Endometrial microvascular endothelial cells (primary cell): Measurements from ENCODE around the gene DCDC2B. TPM values are rescaled to one million over a fixed set of nuclear protein-coding genes. Genes with fewer than 3 reads are reported as not detected.

Experiments used
- in situ Hi-C: cut with HindIII; loops from 2 replicates; pipeline ENCODE4 v1.10.0; 2017; ENCODE audit warnings: low sequenced_read_pairs, low pct_unique_long_range_greater_than_20kb; ENCODE audit errors: inconsistent ontology term
- total RNA-seq: library from RNA; depleted of rRNA; stranded (reverse); fragments of >200 nt; gene quantifications from one replicate; pipeline ENCODE4 v1.2.3, GENCODE V29; 2015; ENCODE audit errors: inconsistent ontology term

The DCDC2B gene
- total RNA-seq, 1 donor from 2014 or later: not detected

DNA sequence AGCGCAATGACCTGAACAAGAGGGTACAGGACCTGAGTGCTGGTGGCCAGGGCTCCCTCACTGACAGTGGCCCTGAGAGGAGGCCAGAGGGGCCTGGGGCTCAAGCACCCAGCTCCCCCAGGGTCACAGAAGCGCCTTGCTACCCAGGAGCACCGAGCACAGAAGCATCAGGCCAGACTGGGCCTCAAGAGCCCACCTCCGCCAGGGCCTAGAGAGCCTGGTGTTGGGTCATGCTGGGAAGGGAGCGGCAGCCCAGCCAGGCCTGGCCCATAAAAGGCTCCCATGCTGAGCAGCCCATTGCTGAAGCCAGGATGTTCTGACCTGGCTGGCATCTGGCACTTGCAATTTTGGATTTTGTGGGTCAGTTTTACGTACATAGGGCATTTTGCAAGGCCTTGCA is 13.9 kb upstream of the DCDC2B start:
- in situ Hi-C loops: no loop called here

DNA sequence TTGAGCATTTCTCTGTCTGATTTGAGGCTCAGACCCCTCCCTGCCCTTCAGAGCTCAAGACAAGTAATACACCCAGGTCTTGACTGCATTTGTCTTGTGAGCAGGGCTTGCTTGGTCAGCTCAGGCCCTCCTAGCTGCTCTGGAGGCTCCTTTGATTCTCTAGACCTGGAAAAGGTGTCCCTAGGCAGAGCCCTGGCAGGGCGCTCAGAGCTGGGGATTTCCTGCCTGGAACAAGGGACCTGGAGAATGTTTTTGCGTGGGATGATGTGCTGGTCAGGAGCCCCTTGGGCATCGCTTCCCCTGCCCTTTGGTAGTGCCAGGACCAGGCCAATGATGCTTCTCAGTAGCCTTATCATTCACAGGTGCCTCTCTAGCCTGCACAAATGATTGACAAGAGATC is 13.4 kb upstream of the DCDC2B start:
- in situ Hi-C loops: no loop called here

DNA sequence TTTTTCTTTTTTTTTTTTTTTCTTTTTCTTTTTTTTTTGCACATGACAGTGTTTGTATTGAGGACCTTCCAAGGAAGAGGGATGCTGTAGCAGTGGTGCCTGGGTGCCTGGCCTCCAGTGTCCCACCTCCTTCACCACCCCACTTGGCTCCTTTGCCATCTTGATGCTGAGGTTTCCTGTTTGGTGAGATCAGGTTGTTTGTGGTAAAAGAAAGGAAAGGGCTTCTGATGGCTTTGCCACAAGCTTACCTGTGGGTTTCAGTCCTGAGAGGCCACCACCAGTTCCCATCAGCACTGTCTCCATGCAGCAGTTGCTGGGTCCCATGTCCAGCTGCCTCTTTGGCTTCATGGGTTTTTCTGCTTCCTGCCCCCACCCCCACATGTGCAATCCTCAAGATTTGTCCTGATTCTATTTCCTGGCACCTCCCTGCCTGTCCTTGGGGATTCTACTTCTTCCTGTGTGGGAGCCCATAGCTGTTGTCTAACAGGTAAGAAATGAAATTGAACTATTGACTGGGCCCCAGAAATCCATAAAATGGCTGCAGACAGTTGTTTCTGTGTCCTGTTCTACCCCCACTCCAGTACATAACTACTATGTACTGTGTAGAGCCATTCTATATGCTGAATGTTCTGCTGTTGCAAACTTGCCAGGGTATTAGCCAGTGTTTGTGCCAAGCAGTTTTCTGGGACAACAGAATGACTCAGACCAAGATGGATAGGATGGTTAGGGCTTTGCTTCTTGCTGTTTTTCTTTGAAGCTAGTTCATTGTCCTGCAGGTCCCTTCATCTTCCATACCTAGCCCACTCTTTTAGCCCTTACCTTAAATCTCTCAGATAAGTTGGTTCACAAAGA is 12.7 kb upstream of the DCDC2B start:
- in situ Hi-C loops: no loop called here

DNA sequence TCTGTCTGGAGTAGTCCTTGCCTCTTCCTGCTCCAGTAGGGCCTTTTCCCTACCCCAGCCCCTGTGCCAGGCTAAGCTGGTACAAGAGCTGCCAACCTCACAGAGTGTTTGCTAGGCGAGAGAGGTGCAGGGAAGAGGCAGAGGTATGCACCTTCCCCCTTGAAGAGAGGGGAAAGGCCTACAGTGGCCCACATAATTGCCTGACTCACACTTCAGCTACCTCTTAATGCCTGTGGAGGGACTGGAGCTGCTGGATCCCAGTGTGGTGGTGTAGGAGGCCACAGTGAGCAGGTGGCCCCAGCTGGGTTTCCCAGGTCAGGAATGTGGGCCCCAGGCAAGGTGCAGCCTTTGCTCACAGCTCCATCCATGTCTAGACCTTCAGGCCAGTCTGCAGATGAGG is 11.8 kb upstream of the DCDC2B start:
- in situ Hi-C loops: no loop called here

DNA sequence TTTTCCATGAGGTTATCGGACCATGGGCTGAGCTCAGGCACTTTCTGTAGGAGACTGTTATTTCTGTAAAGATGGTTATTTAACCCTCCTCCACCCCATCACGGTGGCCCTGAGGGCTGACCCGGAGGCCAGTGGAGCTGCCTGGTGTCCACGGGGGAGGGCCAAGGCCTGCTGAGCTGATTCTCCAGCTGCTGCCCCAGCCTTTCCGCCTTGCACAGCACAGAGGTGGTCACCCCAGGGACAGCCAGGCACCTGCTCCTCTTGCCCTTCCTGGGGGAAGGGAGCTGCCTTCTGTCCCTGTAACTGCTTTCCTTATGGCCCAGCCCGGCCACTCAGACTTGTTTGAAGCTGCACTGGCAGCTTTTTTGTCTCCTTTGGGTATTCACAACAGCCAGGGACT is 11.1 kb upstream of the DCDC2B start:
- in situ Hi-C loops: no loop called here

DNA sequence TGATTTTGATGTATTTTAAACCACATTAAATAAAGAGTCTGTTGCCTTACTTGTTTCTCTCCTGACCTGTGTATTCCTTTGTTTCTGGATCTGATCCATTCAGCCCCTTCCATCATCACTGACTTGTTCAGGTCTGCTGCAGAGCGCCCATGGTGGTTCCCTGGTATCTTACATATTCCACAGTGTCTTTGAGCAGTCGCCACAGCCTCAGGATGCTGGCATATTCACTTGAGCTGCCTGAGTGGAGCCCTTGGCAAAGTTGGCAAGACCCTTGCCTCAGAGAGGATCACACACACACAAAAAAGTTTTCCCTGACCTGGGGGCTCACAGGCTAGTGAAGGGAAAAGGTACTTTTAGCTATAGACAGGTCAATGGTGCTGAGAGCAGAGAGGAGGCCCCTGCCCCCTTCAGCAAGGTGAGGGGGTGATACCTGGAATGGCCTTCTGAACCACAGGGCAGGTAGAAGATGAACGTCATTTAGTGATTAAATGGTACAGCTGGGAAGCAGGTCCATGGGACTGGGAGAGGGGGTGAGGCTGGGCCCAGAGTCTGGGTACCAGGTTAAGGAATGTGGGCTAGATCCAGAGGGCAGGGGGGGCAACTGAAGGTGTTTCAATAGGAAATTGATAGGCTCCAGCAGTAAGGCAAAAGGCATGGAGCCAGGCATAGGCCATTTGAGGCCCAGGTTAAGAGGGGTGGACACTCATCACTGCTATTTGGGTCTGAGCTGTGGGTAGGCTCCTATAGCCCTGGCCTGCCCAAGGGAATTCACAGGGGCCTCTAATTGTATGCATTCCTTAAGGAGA is 10.4 kb upstream of the DCDC2B start:
- in situ Hi-C loops: no loop called here

DNA sequence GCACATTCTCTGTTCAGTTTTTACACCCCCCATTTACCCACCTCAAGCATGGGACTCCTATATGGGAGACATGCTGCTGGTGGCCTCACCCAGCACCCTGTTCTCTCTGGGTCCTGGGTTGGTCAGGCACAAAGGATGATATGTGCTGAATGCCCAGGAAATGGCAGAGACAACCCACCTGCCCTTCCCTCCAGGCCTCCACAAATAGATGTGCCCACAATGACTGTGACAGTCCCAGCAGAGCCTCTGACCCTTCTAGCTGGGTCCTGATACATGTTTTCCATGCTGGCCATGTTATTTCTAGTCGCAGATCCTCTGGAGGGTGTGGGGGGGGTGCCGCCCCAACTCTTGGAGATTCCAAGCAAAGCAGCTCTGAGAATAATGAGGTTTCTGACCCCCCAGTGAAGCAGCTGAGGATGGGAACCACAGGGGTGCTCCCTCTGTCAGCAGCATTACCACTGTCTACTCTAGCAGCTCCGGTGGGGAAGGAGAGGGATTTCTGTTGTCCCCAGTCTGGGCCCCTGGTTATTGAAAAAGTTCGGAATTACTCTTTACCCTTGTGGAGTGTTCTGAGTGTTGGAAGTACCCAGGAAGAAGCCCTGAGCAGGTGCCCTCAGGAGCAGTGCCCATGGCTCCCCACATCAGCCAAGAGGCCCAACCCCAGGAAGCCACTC is 9.7 kb upstream of the DCDC2B start:
- in situ Hi-C loops: no loop called here

DNA sequence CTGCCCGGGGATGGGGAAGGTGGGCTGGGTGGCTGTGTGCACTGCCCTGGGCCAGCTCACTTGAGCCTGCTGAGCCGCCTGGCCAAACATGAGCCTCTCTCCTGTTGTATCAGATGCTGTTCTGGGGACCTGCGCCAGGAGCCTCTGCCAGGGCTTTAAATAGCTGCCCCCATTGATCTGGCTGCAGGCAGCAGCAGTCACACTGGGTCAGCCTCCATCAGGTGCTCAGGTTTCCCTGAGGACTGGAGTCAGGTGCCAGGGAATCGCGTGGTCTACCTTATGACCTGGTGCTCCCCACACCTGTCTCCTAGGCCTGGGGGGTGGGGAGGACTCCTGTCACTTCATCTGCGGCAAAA is 9.2 kb upstream of the DCDC2B start:
- in situ Hi-C loops: no loop called here

DNA sequence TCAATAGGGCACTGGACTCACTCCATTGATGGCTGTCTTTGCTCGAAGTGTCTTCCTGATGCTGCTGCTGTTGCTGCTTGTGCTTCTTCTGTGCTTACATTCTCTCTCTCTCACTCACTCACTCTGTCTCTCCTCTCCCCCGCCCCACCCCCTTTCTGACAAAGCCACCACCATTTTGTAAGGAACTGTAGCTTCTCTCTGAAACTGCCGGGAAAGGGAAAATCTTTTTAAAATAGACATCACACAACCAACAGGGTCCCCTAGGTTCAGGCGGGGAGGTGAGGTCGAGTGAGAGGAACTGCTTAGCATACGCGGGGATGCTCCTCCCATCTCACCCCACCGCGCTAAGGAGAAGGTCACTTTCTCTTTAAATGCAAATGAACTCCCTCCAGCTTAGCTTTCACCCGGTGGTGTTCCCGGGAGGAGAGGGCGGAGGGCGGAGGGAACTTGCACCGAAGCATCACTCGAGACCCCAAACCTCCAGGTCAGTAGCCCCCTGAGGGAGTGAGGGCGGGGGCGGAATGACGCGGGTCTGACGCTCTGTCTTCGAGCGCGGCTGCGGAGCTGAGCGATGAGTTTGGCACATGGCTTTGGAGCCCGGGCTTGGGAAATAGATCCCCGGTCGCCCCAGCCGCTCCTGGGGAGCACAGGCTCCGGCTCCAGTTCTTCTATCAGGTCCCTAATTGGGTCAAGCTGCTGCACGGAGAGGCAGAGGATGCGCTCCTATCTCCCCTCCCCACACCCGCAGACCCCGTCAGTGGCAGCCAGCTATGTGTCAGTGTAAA is 8.5 kb upstream of the DCDC2B start, which contains the start of gene CCDC28B:
CCDC28B (plus strand) TSS at position 370 of the 785 bp plus-strand sequence. CDS start 1,341 bp downstream, outside the sequence.
- in situ Hi-C loops: no loop called here

DNA sequence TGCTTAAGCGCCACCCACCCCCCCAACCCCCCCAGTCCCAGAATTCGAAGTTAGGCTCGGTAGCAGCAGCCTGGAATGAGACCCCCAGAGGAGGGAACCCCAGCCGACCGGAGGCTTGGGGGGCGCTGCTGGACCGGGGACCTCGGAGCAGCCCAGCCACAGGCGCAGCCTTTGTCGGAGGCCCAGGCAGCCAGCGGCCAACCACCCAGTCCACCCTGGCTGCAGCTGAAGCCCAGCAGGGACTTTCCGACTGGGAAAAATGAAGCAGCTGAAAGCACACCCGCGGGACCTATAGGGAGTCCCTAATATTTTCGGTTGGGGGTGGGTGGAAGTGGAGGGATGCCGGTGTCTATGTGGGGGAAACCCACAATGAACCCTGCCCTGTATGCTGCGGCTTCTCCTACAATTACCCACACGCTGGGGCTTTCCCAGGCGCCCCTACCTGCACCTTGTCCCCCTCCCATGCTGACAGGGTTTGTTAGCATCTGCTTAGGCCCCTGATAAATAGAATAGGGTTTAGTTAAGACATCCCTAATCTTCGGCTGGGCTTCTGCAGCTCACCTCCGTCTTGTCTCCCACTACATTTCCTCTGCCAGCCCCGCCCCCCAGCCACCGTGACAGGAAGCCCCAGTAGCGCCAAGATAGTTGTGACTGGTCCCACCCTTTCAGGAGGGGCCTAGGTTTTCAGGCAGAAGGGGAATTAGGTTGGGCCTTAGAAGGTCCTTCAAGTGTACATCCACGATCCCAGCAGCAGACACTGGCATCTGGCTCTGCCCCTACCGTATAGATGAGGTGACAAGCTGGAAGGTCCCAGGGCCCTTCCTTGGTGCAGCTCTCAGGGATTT is 7.7 kb upstream of the DCDC2B start:
- in situ Hi-C loops: no loop called here

DNA sequence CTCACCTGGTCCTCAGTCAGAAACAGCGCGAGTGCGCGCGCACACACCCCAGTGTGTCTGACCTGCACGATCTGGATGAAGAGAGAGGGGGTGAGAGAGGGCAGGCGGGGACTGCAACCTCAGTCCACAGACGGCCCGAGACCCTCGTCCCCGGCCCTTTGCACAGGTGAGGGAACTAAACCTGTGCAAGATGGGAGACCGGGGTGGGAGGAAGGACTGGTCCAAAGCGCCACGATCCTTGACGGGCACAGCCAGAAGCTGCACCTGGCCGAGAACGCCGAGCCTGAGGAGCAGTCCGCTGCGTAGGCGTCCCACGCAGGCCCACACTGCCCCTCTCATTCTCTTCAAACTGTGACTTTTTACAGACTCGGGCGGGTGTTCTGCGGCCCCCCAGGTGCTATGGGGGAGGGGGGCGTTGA is 3.9 kb upstream of the DCDC2B start:
- in situ Hi-C loops: no loop called here

DNA sequence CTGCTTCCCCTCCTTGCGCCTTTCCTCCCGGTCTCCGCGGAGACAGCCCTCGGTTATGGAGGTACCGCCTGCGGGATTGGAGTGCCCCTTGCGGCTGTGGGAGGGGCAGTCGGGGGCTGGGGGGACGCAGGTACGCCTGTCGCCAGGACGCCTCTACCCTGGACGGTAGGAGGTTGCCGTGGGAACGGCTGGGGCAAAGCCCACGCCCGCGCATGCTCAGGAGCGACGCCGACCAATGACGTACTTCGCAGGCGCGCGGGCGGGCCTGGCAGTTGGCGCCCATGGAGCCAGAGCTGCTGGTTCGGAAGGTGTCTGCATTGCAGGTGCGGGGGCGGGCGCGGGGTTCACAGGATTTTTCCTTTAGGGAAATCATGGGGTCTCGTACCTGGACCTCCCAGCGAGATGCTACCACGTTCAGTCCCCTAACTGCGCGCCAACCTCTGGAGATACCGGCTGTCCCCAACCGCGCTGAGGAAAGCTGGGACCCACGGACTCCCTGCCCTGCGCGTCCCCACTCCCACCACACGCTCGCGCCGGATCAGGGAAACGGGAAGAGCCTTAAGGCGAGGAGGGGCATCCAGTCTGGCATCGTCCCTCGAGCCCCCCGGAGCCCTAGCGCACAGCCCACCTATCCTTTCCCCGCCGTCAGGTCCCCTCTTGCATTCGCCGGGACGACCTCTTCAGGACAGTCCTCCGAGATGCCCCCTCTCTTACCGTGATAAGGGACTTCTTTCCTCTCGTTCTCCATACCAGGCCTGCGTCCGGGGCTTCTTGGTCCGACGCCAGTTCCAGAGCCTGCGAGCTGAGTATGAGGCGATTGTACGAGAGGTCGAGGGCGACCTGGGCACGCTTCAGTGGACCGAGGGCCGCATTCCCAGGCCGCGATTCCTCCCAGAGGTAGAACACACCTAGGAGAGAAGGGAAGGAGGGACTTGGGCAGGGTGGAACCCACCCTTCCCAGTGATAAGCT is 3.2 kb upstream of the DCDC2B start, which contains the start of gene IQCC:
IQCC (plus strand) TSS at position 271 of the 970 bp plus-strand sequence; CDS start at position 282, 11 bp downstream.
- in situ Hi-C loops: no loop called here

DNA sequence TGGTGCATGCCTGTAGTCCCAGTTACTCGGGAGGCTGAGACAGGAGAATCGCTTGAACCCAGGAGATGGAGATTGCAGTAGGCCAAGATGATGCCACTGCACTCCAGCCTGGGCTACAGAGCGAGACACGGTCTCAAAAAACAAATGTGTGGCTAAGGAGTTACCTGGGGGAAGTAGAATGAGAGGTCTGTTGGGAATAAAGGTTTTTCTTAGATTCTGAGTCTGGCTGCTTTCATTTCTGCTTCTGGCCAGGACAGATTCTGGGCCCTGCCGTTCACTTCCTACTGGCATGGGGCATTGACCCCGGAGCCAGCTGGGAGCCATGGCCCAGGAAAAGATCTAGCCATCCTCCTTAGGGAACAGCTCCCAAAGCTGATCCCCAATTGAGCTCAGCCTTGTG is 420 bp upstream of the DCDC2B start:
- in situ Hi-C loops: no loop called here

DNA sequence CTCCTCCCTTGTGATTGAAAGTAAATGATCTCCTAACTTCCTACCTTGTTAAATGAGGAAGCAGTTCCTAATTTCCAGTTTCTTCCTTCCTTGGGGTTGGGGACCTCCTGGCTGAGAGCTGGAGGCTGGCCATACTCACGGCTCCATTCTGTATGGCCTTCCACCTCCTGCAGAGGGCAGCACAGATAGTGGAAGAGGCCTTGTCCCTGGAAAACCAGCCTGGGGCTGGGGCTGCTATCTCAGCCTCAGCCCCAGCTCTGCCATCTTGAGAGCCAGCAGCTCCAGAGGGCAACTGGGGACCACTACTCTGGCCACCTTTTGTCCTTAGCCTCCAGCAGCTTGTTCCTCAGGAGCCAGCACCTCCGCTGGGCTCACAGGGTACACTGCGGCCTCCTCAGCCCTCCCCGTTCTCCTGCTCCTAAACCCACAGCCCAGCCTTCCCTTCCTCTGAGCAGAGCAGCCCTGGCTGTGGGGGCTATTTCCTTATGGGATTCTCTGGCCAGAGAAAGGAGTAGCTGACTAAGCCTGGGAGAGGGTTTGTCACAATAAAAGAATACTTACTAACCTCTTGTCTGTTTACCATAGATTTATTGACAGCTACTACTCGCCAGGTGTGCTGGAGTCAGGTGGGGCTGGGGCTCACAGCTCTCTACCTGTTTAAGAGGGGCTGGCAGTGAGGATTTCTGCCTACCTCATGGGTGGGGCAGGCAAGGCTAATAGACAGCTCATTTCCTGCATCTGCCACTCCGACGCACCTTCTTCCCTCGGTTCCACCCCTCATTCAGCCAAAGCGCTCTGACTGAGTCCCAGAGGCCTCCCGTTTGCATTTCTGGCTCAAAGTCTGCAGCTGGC is 7.0 kb downstream of the DCDC2B start:
- in situ Hi-C loops: no loop called here

DNA sequence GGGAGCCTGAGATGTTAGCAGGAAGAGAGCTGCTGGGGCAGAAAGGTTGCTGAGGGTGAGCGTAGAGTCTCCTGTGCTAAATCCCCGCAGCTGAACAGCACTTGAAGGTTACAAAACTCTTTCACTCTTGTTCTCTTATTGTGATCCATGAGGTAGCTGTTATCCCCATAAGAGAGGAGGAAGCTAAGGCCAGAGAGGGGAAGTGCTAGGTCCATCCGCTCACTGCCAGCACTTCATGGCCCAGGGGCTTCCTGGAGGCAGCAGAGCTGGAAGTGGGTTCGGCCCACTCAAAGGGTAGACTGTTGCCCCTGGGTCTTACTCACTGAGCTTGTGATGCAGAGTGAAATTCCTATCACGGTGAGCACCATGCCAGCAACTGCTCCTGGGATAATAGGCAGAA is 7.7 kb downstream of the DCDC2B start:
- in situ Hi-C loops: no loop called here

DNA sequence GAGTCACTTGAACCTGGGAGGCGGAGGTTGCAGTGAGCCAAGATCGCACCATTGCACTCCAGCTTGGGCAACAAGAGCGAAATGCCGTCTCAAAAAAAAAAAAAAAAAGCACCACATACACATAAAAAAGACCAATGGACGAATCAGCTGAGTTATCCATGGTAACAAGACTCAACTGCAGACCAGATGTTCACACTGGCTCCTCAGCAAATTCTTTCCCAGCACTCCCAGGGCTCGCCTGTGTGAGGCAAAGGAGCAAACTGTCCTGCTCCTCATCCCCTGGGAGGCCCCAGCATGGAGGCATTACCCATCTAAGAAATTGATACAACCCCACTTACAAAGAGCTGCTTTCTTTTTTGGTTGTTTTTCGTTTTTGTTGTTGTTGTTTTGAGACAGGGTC is 10.1 kb downstream of the DCDC2B start:
- in situ Hi-C loops: no loop called here
